HepG2 (cell line): Measurements from ENCODE around the gene FAM169A. TPM values are rescaled to one million over a fixed set of nuclear protein-coding genes. Genes with fewer than 3 reads are reported as not detected.

Source experiments
- CEBPB ChIP-seq: IDR thresholded peaks from 2 replicates; pipeline ENCODE4 v1.6.1; 2011; ENCODE audit warnings: low read depth, low read length, improper control_type of control experiment, borderline replicate concordance
- HNRNPLL ChIP-seq: fragments of 200-400 bp; formaldehyde crosslinking; IDR thresholded peaks from 2 replicates; pipeline ENCODE4 v1.6.1; 2017; ENCODE audit warnings: mild to moderate bottlenecking, low read depth, low read length; ENCODE audit not compliant: poor library complexity, severe bottlenecking
- KAT7 ChIP-seq: IDR thresholded peaks from 2 replicates; pipeline ENCODE4 v1.6.1; 2018; ENCODE audit warnings: borderline replicate concordance, missing compliant biosample characterization
- PHF8 ChIP-seq: sonication (generic); formaldehyde crosslinking; IDR thresholded peaks from 2 replicates; pipeline ENCODE4 v1.5.0; 2020; ENCODE audit warnings: missing genetic modification reagents
- POLR2A ChIP-seq, 2 experiments: IDR thresholded peaks; 2 replicates each; pipeline ENCODE4 v1.6.1; 2011; ENCODE audit warnings: low read depth in 2 of 2, low read length in 2 of 2, mild to moderate bottlenecking in 1 of 2, moderate library complexity in 1 of 2; ENCODE audit not compliant: insufficient read depth in 1 of 2
- SATB2 ChIP-seq: sonication (generic); formaldehyde crosslinking; IDR thresholded peaks from 2 replicates; pipeline ENCODE4 v1.5.0; 2020; ENCODE audit warnings: missing genetic modification reagents
- SKI ChIP-seq: fragments of 450-650 bp; IDR thresholded peaks from one replicate; pipeline ENCODE4 v1.6.1; 2018; ENCODE audit warnings: mild to moderate bottlenecking; ENCODE audit not compliant: partially characterized antibody
- TEAD3 ChIP-seq: optimal IDR thresholded peaks from 2 replicates; pipeline ENCODE3; 2016; ENCODE audit warnings: borderline replicate concordance
- ZFP36L1 ChIP-seq: sonication (generic); formaldehyde crosslinking; IDR thresholded peaks from 2 replicates; pipeline ENCODE4 v1.8.0; 2022; ENCODE audit warnings: mild to moderate bottlenecking, missing genetic modification reagents, moderate library complexity
- ZMAT3 ChIP-seq: sonication (generic); formaldehyde crosslinking; conservative IDR thresholded peaks from 2 replicates; pipeline ENCODE4 v1.7.0; 2021; ENCODE audit warnings: missing genetic modification reagents
- ZNF20 ChIP-seq: sonication (generic); formaldehyde crosslinking; IDR thresholded peaks from 2 replicates; pipeline ENCODE4 v1.4.0; 2020; ENCODE audit warnings: mild to moderate bottlenecking, moderate library complexity, missing genetic modification reagents
- ZNF496 ChIP-seq: sonication (generic); formaldehyde crosslinking; IDR thresholded peaks from 2 replicates; pipeline ENCODE4 v1.8.1; 2023; ENCODE audit warnings: mild to moderate bottlenecking, moderate library complexity, missing genetic modification reagents; ENCODE audit not compliant: insufficient replicate concordance
- ZNF672 ChIP-seq: sonication (generic); formaldehyde crosslinking; IDR thresholded peaks from 2 replicates; pipeline ENCODE4 v1.8.1; 2022; ENCODE audit warnings: missing genetic modification reagents
- ZNF879 ChIP-seq: sonication (generic); formaldehyde crosslinking; IDR thresholded peaks from 2 replicates; pipeline ENCODE4 v1.8.1; 2023; ENCODE audit warnings: missing genetic modification reagents
- ZSCAN25 ChIP-seq: sonication (generic); formaldehyde crosslinking; IDR thresholded peaks from 2 replicates; pipeline ENCODE4 v1.8.0; 2022; ENCODE audit warnings: mild to moderate bottlenecking, missing genetic modification reagents
- polyA plus RNA-seq, 8 experiments: library from polyadenylated mRNA; depleted of rRNA in 3 of 8; stranded (reverse) in 7 of 8; unstranded in 1 of 8; fragments of >200 nt; fragmentation: Illumina TruSeq in 4 of 8; extraction: Trizol in 4 of 8; gene quantifications; 2 replicates each; pipeline versions ENCODE4 v1.2.1 to v1.2.3, GENCODE V29; 2011 to 2016; ENCODE audit warnings: low read depth in 4 of 8, missing spikeins in 1 of 8, mixed read lengths in 1 of 8; ENCODE audit not compliant: insufficient read depth in 1 of 8
- total RNA-seq, 5 experiments: library from RNA; depleted of rRNA; stranded (reverse); fragments of >200 nt; fragmentation: Illumina TruSeq; extraction: Trizol; gene quantifications; 2 replicates each; pipeline ENCODE4 v1.2.3, GENCODE V29; 2016; ENCODE audit warnings: low read depth in 1 of 5
- TF ChIP-seq, protein P1 (sequence below): sonication (generic); formaldehyde crosslinking; IDR thresholded peaks from 2 replicates; pipeline ENCODE4 v1.9.0; 2021; ENCODE audit warnings: missing genetic modification reagents, mild to moderate bottlenecking, borderline replicate concordance
- TF ChIP-seq, protein P2 (sequence below): sonication (generic); formaldehyde crosslinking; IDR thresholded peaks from 2 replicates; pipeline ENCODE4 v1.4.0; 2020; ENCODE audit warnings: missing genetic modification reagents
- TF ChIP-seq, protein P3 (sequence below): sonication (generic); formaldehyde crosslinking; IDR thresholded peaks from 2 replicates; pipeline ENCODE4 v1.4.0; 2020; ENCODE audit warnings: mild to moderate bottlenecking, low read depth, missing genetic modification reagents
- TF ChIP-seq, protein P4 (sequence below): sonication (generic); formaldehyde crosslinking; IDR thresholded peaks from 2 replicates; pipeline ENCODE4 v1.8.0; 2023; ENCODE audit warnings: mild to moderate bottlenecking, missing genetic modification reagents
- TF ChIP-seq, protein P5 (sequence below): sonication (generic); formaldehyde crosslinking; IDR thresholded peaks from 2 replicates; pipeline ENCODE4 v1.5.1; 2020; ENCODE audit warnings: missing genetic modification reagents, mild to moderate bottlenecking, borderline replicate concordance

Gene FAM169A
- total and polyA plus RNA-seq, 2 of the 13 experiments (the other 11 are each of a cell fraction or from before 2014, with no cell fraction given), result 21.1 to 110 TPM

DNA sequence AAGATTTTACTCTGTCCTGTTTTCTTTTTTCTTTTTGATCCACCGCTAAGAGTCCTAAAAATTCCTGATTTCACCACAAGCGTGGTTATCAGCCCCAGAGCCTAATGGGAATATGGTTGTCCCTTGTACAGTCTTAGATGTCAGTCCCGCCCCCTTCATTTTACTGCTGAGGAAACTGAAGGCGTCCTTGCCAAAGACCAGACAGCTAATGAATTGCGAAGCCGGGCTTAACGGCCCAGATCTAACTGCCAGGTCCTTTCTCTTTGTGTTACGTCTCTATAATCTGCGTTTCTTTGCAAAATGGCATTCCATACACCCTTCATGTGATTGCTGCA lies 98.6 kb downstream of the FAM169A start (continued):
- no peak for TF ChIP-seq ZNF496 (CRISPR knock-in tag)
- TF ChIP-seq ZNF879 (CRISPR knock-in tag), result no peak
- TF ChIP-seq, protein P1, sequence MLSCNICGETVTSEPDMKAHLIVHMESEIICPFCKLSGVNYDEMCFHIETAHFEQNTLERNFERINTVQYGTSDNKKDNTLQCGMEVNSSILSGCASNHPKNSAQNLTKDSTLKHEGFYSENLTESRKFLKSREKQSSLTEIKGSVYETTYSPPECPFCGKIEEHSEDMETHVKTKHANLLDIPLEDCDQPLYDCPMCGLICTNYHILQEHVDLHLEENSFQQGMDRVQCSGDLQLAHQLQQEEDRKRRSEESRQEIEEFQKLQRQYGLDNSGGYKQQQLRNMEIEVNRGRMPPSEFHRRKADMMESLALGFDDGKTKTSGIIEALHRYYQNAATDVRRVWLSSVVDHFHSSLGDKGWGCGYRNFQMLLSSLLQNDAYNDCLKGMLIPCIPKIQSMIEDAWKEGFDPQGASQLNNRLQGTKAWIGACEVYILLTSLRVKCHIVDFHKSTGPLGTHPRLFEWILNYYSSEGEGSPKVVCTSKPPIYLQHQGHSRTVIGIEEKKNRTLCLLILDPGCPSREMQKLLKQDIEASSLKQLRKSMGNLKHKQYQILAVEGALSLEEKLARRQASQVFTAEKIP (CRISPR knock-in tag), result no peak
- TF ChIP-seq SKI, result no peak
- TF ChIP-seq, protein P2, sequence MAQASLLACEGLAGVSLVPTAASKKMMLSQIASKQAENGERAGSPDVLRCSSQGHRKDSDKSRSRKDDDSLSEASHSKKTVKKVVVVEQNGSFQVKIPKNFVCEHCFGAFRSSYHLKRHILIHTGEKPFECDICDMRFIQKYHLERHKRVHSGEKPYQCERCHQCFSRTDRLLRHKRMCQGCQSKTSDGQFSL (CRISPR knock-in tag), result no peak
- no peak for TF ChIP-seq CEBPB
- TF ChIP-seq TEAD3 (CRISPR knock-in tag), result peak; percentile 11
- TF ChIP-seq PHF8 (CRISPR knock-in tag), result no peak
- no peak for TF ChIP-seq ZNF20
- no peak for TF ChIP-seq KAT7 (CRISPR knock-in tag)
- TF ChIP-seq, protein P3, sequence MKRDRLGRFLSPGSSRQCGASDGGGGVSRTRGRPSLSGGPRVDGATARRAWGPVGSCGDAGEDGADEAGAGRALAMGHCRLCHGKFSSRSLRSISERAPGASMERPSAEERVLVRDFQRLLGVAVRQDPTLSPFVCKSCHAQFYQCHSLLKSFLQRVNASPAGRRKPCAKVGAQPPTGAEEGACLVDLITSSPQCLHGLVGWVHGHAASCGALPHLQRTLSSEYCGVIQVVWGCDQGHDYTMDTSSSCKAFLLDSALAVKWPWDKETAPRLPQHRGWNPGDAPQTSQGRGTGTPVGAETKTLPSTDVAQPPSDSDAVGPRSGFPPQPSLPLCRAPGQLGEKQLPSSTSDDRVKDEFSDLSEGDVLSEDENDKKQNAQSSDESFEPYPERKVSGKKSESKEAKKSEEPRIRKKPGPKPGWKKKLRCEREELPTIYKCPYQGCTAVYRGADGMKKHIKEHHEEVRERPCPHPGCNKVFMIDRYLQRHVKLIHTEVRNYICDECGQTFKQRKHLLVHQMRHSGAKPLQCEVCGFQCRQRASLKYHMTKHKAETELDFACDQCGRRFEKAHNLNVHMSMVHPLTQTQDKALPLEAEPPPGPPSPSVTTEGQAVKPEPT (CRISPR knock-in tag), result no peak
- 0 out of 2 replicates have a peak, but pooled peaks have one; percentile 5 for TF ChIP-seq SATB2
- TF ChIP-seq, protein P4, sequence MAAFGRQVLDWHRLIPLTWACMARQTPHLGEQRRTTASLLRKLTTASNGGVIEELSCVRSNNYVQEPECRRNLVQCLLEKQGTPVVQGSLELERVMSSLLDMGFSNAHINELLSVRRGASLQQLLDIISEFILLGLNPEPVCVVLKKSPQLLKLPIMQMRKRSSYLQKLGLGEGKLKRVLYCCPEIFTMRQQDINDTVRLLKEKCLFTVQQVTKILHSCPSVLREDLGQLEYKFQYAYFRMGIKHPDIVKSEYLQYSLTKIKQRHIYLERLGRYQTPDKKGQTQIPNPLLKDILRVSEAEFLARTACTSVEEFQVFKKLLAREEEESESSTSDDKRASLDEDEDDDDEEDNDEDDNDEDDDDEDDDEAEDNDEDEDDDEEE, result peak; percentile 65; the same call in 1 of the 2 replicates
- no peak for TF ChIP-seq ZMAT3 (CRISPR knock-in tag)
- no peak for TF ChIP-seq HNRNPLL
- no peak for TF ChIP-seq POLR2A (IDR thresholded peaks at IDR 0.05; ENCODE audit: insufficient read depth in 1 of 2, low read depth in 2 of 2, low read length in 2 of 2)
- TF ChIP-seq, protein P5, sequence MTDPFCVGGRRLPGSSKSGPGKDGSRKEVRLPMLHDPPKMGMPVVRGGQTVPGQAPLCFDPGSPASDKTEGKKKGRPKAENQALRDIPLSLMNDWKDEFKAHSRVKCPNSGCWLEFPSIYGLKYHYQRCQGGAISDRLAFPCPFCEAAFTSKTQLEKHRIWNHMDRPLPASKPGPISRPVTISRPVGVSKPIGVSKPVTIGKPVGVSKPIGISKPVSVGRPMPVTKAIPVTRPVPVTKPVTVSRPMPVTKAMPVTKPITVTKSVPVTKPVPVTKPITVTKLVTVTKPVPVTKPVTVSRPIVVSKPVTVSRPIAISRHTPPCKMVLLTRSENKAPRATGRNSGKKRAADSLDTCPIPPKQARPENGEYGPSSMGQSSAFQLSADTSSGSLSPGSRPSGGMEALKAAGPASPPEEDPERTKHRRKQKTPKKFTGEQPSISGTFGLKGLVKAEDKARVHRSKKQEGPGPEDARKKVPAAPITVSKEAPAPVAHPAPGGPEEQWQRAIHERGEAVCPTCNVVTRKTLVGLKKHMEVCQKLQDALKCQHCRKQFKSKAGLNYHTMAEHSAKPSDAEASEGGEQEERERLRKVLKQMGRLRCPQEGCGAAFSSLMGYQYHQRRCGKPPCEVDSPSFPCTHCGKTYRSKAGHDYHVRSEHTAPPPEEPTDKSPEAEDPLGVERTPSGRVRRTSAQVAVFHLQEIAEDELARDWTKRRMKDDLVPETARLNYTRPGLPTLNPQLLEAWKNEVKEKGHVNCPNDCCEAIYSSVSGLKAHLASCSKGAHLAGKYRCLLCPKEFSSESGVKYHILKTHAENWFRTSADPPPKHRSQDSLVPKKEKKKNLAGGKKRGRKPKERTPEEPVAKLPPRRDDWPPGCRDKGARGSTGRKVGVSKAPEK (CRISPR knock-in tag), result no peak
- TF ChIP-seq ZNF672 (CRISPR knock-in tag), result no peak
- TF ChIP-seq ZFP36L1 (CRISPR knock-in tag), result no peak
- TF ChIP-seq ZSCAN25 (CRISPR knock-in tag), result no peak
